ENCODE measurements around the gene PLEKHG5. TPM values are rescaled to one million over a fixed set of nuclear protein-coding genes. Genes with fewer than 3 reads are reported as not detected.
"Not testable (repeated sequence)": the region's sequence is repeated elsewhere in the genome, so short reads cannot be mapped to it uniquely, and the experiment has no call there.

PLEKHG5 gene
- polyA plus RNA-seq, 2 of the 4 experiments (the other 2 are of a cell fraction): 0.84 to 3.1 TPM

DNA sequence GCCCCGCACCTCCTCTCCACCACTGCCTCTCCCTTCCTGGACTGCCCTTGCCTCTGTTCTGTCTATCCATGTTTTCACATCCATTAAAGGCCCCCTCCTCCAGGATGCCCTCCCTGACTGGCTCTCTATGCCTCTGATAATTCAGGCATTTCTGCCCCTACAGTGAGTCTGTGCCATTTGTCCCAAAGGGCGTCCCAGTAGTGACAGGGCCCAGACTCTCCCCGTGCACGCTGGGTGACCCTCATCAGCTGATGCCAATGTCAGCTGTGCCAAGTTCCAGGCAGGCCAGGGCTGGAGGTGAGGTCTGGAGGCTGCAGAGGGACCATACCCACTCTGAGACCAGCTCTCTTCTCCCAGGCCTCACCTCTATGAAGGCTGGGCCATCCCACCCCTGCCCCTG is 3.2 kb upstream of the PLEKHG5 start:
- no peak overlapping the region for H3K27ac ChIP-seq
- no peak overlapping the region for H3K4me3 ChIP-seq
- DNase-seq (ENCODE audit: low read depth in 1 of 2, low spot score in 1 of 2) (no peak), FAIRE-seq (no peak), ATAC-seq (no peak)
- H3K4me1 ChIP-seq: peaks cover 23% of the 10 kb centered on the region
- 80% methylated on average over 2 of the region's 4 CpGs for WGBS (ENCODE audit: missing lambda C conversion rate)
- ChIA-PET POLR2A (no interaction called here), CTCF (interaction anchor here (2.1 to 4.5 kb wide), 2 partner anchors 8 to 14 kb away, joined by 8 to 26 read pairs; no protein-coding TSS in a partner anchor)
- TF ChIP-seq ZFP36 (IDR thresholded peaks at IDR 0.05; ENCODE audit: borderline replicate concordance, partially characterized antibody) (peak; percentile 79), ATOH8 (CRISPR knock-in tag; IDR thresholded peaks at IDR 0.05; ENCODE audit: low read depth) (no peak)
- H3K9me3 ChIP-seq: no peaks in the 10 kb centered on the region
- no peak overlapping the region for H3K4me2 ChIP-seq

DNA sequence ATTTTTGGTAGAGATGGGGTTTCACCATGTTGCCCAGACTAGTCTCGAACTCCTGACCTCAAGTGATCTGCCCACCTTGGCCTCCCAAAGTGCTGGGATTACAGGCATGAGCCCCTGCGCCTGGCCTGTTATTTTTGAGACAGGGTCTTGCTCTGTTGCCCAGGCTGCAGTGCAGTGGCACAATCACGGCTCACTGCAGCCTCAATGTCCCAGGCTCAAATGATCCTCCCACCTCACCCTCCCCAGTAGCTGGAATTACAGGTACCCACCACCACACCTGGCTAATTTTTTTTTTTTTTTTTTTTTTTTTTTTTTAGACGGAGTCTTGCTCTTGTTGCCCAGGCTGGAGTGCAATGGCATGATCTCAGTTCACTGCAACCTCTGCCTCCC is 2.4 kb upstream of the PLEKHG5 start:
- CTCF ChIA-PET: interaction anchor here (1.0 to 4.5 kb wide), 3 partner anchors 13 to 248 kb away, joined by 3 to 26 read pairs (median 4); no protein-coding TSS in a partner anchor
- not testable (repeated sequence) for ATAC-seq
- H3K4me1 ChIP-seq: peaks cover 30% of the 10 kb centered on the region

GRCh38 chr1:6491966-6492365 is 499 bp upstream of the PLEKHG5 start:
- no peak for FAIRE-seq
- TF ChIP-seq EP300 (IDR thresholded peaks at IDR 0.05): no peak
- TF ChIP-seq RARB (CRISPR knock-in tag; IDR thresholded peaks at IDR 0.05): no peak
- no peak for TF ChIP-seq CEBPB (IDR thresholded peaks at IDR 0.05)
- ChIA-PET CTCF (interaction anchor here (0.7 to 4.6 kb wide), 5 partner anchors 10 to 19 kb away, joined by 3 to 54 read pairs (median 12); no protein-coding TSS in a partner anchor), POLR2A (interaction anchor here (0.6 kb wide), 1 partner anchor 122 kb away, joined by 3 read pairs; the partner anchor contains the start of gene PHF13)
- DNase-seq (ENCODE audit: low read depth in 1 of 2, low spot score in 1 of 2): no peak
- H3K4me3 ChIP-seq: no peak overlapping the region; the same call in 2 of the 3 replicates
- H3K9me3 ChIP-seq: no peaks in the 10 kb centered on the region
- peak overlapping the region; percentile 99; a peak in 5 of 6 replicates for H3K27ac ChIP-seq
- WGBS (ENCODE audit: missing lambda C conversion rate): 92% methylated on average over 6 of the region's 10 CpGs
- peaks cover 28% of the 10 kb centered on the region for H3K4me1 ChIP-seq
- ATAC-seq: no peak
- H3K4me2 ChIP-seq: peak overlapping the region; percentile 100

More for the DNA sequence above, 2.4 kb upstream of the PLEKHG5 start:
- H3K4me2 ChIP-seq; H3K4me3 ChIP-seq; POLR2A ChIA-PET; FAIRE-seq; DNase-seq (ENCODE audit: low read depth in 1 of 2, low spot score in 1 of 2); H3K27ac ChIP-seq; H3K9me3 ChIP-seq: not testable (repeated sequence)
- WGBS (ENCODE audit: missing lambda C conversion rate): 88% methylated on average over 4 of the region's 4 CpGs

GRCh38 chr1:6491081-6491449 is 402 bp downstream of the PLEKHG5 start:
- Histone ChIP-seq H3K4me3 (peak overlapping the region; percentile 94), H3K4me1 (peaks cover 23% of the 10 kb centered on the region), H3K9me3 (no peaks in the 10 kb centered on the region), H3K4me2 (peak overlapping the region; percentile 100), H3K27ac (peak overlapping the region; percentile 99)
- CTCF ChIA-PET: interaction anchor here (0.6 to 4.6 kb wide), 11 partner anchors 10 to 245 kb away, joined by 3 to 54 read pairs (median 5); partner anchors contain the start of genes NOL9 and TAS1R1
- 4% methylated on average over 6 of the region's 6 CpGs for WGBS (ENCODE audit: missing lambda C conversion rate)
- no peak for FAIRE-seq
- no peak for DNase-seq (ENCODE audit: low read depth in 1 of 2, low spot score in 1 of 2)
- peak; percentile 7 to 8; a peak in 5 of 6 replicates for ATAC-seq
- TF ChIP-seq RAD21 (conservative IDR thresholded peaks at IDR 0.05 in 1 of 2, IDR thresholded peaks at IDR 0.05 in 1 of 2): no peak
- no peak for TF ChIP-seq FOSB (CRISPR knock-in tag; IDR thresholded peaks at IDR 0.05)
- no peak for TF ChIP-seq RNF2 (IDR thresholded peaks at IDR 0.05; ENCODE audit: borderline replicate concordance, low read depth)
- TF ChIP-seq NR3C1 (IDR thresholded peaks at IDR 0.05): no peak
- POLR2A ChIA-PET: interaction anchor here (0.6 to 0.7 kb wide), 2 partner anchors 123 to 307 kb away, joined by 3 to 4 read pairs; partner anchors contain the start of gene PHF13

DNA sequence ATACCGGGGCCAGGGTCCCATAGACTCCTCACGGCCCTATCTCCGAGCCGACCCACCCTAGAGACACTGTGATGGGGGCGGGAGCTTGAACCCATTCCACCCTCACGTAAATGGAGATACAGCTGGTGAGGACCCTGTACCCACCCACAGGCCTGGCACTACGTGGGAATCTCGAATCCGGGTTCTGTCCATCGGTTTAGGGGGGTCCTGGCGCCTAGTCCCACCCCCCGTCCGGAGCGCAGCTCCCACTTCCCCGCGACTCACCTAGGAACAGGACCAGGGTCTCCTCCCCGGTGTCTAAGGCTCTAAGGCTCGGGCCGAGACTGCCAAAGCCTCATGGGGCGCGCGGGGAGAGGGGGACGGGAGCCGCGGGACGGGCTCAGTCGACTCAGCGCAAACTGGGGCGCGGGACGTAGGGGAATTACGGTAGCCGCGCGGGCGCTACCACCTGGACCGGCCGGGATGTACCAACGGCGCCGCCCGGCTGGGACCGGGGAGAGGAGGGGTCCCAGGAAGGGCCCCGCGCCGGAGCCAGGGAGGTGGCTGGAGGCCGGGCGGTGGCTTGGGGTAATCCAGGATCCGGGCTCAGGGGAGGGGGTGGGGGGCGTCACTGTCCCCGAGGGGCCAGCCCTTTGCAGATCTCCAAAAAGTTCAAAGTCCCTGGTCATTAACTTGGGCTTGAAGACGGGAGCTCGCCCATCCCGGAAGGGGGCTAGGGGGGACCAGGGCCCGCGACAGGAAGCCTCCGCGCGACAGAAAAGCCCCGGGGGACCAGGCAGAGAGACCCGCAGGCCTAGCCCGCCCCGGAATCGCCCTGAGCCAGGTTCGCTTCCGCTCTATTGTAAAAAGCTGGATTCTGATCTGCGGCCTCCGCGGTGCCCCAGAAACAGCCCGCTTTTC is 1.0 kb downstream of the PLEKHG5 start:
- H3K4me2 ChIP-seq: peak overlapping the region; percentile 100
- ATAC-seq (peak; percentile 76 to 83), FAIRE-seq (no peak), DNase-seq (ENCODE audit: low read depth in 1 of 2, low spot score in 1 of 2) (peak; percentile 62 to 77)
- peak overlapping the region; percentile 99 for H3K27ac ChIP-seq
- WGBS (ENCODE audit: missing lambda C conversion rate): 0% methylated on average over 20 of the region's 70 CpGs
- ChIA-PET POLR2A (interaction anchor here (0.7 kb wide), 1 partner anchor 306 kb away, joined by 4 read pairs; no protein-coding TSS in a partner anchor), CTCF (interaction anchor here (0.5 to 4.6 kb wide), 29 partner anchors 10 to 244 kb away, joined by 3 to 54 read pairs (median 4); partner anchors contain the start of genes NOL9 and TAS1R1)
- H3K4me1 ChIP-seq: peaks cover 23% of the 10 kb centered on the region
- peak overlapping the region; percentile 94 for H3K4me3 ChIP-seq
- TF ChIP-seq ATOH8 (CRISPR knock-in tag; IDR thresholded peaks at IDR 0.05; ENCODE audit: low read depth): no peak
- no peak for TF ChIP-seq HES2 (IDR thresholded peaks at IDR 0.05)
- TF ChIP-seq POLR2A (IDR thresholded peaks at IDR 0.05; ENCODE audit: low read length): peak; percentile 1; the same call in 1 of the 2 replicates
- no peak for TF ChIP-seq RNF2 (IDR thresholded peaks at IDR 0.05; ENCODE audit: borderline replicate concordance, low read depth)
- TF ChIP-seq GATA3 (IDR thresholded peaks at IDR 0.05; ENCODE audit: borderline replicate concordance): peak; percentile 28; the same call in 1 of the 2 replicates
- TF ChIP-seq ZSCAN20 (CRISPR knock-in tag; IDR thresholded peaks at IDR 0.05): no peak
- peak; percentile 30; the same call in 1 of the 2 replicates for TF ChIP-seq MAX (IDR thresholded peaks at IDR 0.05)
- TF ChIP-seq HDAC2 (IDR thresholded peaks at IDR 0.05): no peak
- no peak for TF ChIP-seq EP300 (IDR thresholded peaks at IDR 0.05)
- peak; percentile 26; the same call in 1 of the 2 replicates for TF ChIP-seq PHF8 (IDR thresholded peaks at IDR 0.05; ENCODE audit: borderline replicate concordance, low read depth)
- peak in 1 of 2 experiments; percentile 48; a peak in 2 of 5 replicates for TF ChIP-seq JUN (IDR thresholded peaks at IDR 0.05)
- no peaks in the 10 kb centered on the region for H3K9me3 ChIP-seq
